Keratinocyte (primary cell): Measurements from ENCODE around the gene EPAS1. TPM values are rescaled to one million over a fixed set of nuclear protein-coding genes. Genes with fewer than 3 reads are reported as not detected.

ENCODE experiments used
- DNase-seq: peaks from one replicate; pipeline ENCODE4 v3.0.0-alpha.2; 2011; ENCODE audit warnings: low read depth, missing footprints, low spot score
- FAIRE-seq: peaks from 2 replicates; lab custom pipeline; 2011; peaks lifted over from hg19 to GRCh38; lab: Jason Lieb, UNC
- H2AFZ ChIP-seq: 2 replicates; pipeline ENCODE4 v1.6.0; 2012; ENCODE audit warnings: low read length, control low read depth, inconsistent platforms; ENCODE audit not compliant: control insufficient read depth
- H3K27ac ChIP-seq: 2 replicates; pipeline ENCODE4 v1.5.1; 2011; ENCODE audit warnings: low read length; ENCODE audit not compliant: control insufficient read depth, insufficient read depth
- H3K27me3 ChIP-seq: 3 replicates; pipeline ENCODE4 v1.6.0; 2011; ENCODE audit warnings: low read length; ENCODE audit not compliant: control insufficient read depth, insufficient read depth; ENCODE audit errors: extremely low read depth
- H3K36me3 ChIP-seq, 2 experiments: 2 replicates in 1 of 2; 3 replicates in 1 of 2; pipeline ENCODE4 v1.5.1; 2011; ENCODE audit warnings: low read length in 2 of 2, mild to moderate bottlenecking in 1 of 2; ENCODE audit not compliant: control insufficient read depth in 2 of 2, insufficient read depth in 2 of 2; ENCODE audit errors: extremely low read depth in 1 of 2
- H3K4me1 ChIP-seq: 3 replicates; pipeline ENCODE4 v1.5.1; 2011; ENCODE audit warnings: low read length; ENCODE audit not compliant: control insufficient read depth, insufficient read depth; ENCODE audit errors: extremely low read depth
- H3K4me2 ChIP-seq: 3 replicates; pipeline ENCODE4 v1.6.0; 2011; ENCODE audit warnings: low read depth, low read length; ENCODE audit not compliant: control insufficient read depth, insufficient read depth; ENCODE audit errors: extremely low read depth
- H3K4me3 ChIP-seq, 3 experiments: fragments of 200-600 bp in 1 of 3; sonication (generic) in 1 of 3; 2 replicates in 2 of 3; 3 replicates in 1 of 3; pipeline ENCODE4 v1.5.1; 2011 to 2016; ENCODE audit warnings: low read length in 3 of 3, mild to moderate bottlenecking in 3 of 3, control low read depth in 2 of 3, inconsistent platforms in 1 of 3, low read depth in 1 of 3, mixed read lengths in 1 of 3, mixed run types in 1 of 3, moderate library complexity in 1 of 3; ENCODE audit not compliant: control insufficient read depth in 2 of 3, insufficient read depth in 2 of 3; ENCODE audit errors: extremely low read depth in 1 of 3
- H3K79me2 ChIP-seq: 2 replicates; pipeline ENCODE4 v1.6.0; 2012; ENCODE audit warnings: low read length; ENCODE audit not compliant: control insufficient read depth, insufficient read depth
- H3K9ac ChIP-seq: 3 replicates; pipeline ENCODE4 v1.6.0; 2011; ENCODE audit warnings: low read length; ENCODE audit not compliant: control insufficient read depth, insufficient read depth; ENCODE audit errors: extremely low read depth
- H3K9me1 ChIP-seq: 3 replicates; pipeline ENCODE4 v1.6.0; 2011; ENCODE audit warnings: low read length; ENCODE audit not compliant: control insufficient read depth, insufficient read depth; ENCODE audit errors: extremely low read depth
- H3K9me3 ChIP-seq: 2 replicates; pipeline ENCODE4 v1.5.1; 2012; ENCODE audit warnings: low read depth, low read length; ENCODE audit not compliant: control insufficient read depth
- H4K20me1 ChIP-seq: 3 replicates; pipeline ENCODE4 v1.6.0; 2011; ENCODE audit warnings: low read length; ENCODE audit not compliant: control insufficient read depth, insufficient read depth; ENCODE audit errors: extremely low read depth
- EZH2 ChIP-seq: IDR thresholded peaks from one replicate; pipeline ENCODE4 v1.6.1; 2012; ENCODE audit warnings: inconsistent platforms, mild to moderate bottlenecking, low read length, moderate library complexity
- dilution Hi-C: fragments of 300-500 bp; cut with MboI; formaldehyde crosslinking; loops from one replicate; pipeline ENCODE4 v1.7.0; 2020; ENCODE audit warnings: low sequenced_read_pairs; ENCODE audit not compliant: extremely low pct_ligation_motif_present
- polyA plus RNA-seq, 5 experiments: library from polyadenylated mRNA; depleted of rRNA in 3 of 5; stranded (reverse) in 3 of 5; stranded (forward) in 1 of 5; unstranded in 1 of 5; fragments of >200 nt; gene quantifications; 1 replicate in 1 of 5; 2 replicates in 3 of 5; 3 replicates in 1 of 5; pipeline versions ENCODE4 v1.2.1 to v1.2.3, GENCODE V29; 2011 to 2012; ENCODE audit warnings: missing spikeins in 2 of 5, low read depth in 1 of 5, low replicate concordance in 1 of 5
- TF ChIP-seq, protein P1 (sequence below), 3 experiments: IDR thresholded peaks in 1 of 3; conservative IDR thresholded peaks in 1 of 3; optimal IDR thresholded peaks in 1 of 3; 2 replicates in 2 of 3; 3 replicates in 1 of 3; pipeline versions ENCODE3 to v1.5.1; 2011; ENCODE audit warnings: low read length in 3 of 3, mild to moderate bottlenecking in 3 of 3, moderate library complexity in 2 of 3, control low read depth in 1 of 3, inconsistent platforms in 1 of 3; ENCODE audit not compliant: insufficient read depth in 2 of 3; ENCODE audit errors: extremely low read depth in 1 of 3

The EPAS1 gene
- polyA plus RNA-seq, 1 donor (not counting 4 experiments of a cell fraction or from before 2014, with no cell fraction given) = 96.7 TPM

DNA sequence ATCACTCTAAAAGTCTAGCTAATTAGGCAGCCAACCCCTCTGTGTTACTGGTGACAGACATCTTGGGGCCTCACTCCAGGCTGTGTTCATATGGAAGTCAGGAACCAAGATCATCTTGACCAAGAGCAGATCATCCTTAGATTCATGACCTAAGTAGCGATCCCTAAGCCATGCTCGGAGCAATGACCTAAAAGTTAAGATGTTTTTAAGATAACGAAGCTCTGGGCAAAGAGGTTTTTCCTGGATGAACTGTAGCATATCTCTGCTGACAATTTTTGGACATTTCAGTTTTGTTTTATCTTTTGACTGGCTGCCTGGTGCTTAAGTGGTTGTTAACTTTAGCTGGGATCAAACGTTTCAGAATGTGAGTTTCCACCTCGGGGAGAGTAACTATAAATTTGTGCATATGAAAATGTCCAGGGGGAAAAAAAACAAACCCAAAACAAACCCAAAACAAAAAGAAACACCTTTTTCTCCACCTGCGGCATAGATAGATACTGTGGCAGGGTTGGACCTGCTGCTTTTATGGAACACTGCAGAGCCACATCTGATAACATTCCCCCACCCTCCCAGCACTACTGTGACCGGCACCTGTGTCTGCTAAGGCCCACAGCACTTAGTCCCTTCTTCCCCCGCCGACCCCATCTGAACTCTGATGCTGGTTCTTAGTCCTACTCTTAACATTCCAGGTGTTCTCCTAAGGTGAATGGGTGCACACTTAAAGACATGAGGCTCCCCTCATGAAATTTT is 45.5 kb downstream of the EPAS1 start:
- no peak overlapping the region for H2AFZ ChIP-seq
- no peak overlapping the region for H3K4me3 ChIP-seq
- H4K20me1 ChIP-seq = no peaks in the 10 kb centered on the region
- no peak for TF ChIP-seq EZH2
- TF ChIP-seq, protein P1, sequence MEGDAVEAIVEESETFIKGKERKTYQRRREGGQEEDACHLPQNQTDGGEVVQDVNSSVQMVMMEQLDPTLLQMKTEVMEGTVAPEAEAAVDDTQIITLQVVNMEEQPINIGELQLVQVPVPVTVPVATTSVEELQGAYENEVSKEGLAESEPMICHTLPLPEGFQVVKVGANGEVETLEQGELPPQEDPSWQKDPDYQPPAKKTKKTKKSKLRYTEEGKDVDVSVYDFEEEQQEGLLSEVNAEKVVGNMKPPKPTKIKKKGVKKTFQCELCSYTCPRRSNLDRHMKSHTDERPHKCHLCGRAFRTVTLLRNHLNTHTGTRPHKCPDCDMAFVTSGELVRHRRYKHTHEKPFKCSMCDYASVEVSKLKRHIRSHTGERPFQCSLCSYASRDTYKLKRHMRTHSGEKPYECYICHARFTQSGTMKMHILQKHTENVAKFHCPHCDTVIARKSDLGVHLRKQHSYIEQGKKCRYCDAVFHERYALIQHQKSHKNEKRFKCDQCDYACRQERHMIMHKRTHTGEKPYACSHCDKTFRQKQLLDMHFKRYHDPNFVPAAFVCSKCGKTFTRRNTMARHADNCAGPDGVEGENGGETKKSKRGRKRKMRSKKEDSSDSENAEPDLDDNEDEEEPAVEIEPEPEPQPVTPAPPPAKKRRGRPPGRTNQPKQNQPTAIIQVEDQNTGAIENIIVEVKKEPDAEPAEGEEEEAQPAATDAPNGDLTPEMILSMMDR (optimal IDR thresholded peaks at IDR 0.05 in 1 of 3, IDR thresholded peaks at IDR 0.05 in 1 of 3, conservative IDR thresholded peaks at IDR 0.05 in 1 of 3; ENCODE audit: extremely low read depth in 1 of 3, insufficient read depth in 2 of 3, low read length in 3 of 3) = no peak
- no peaks in the 10 kb centered on the region for H3K27me3 ChIP-seq
- H3K36me3 ChIP-seq = peaks cover 7 to 16% of the 10 kb centered on the region in 2 experiments
- peaks cover 65% of the 10 kb centered on the region for H3K79me2 ChIP-seq
- H3K9me1 ChIP-seq = no peaks in the 10 kb centered on the region
- dilution Hi-C loops = no loop called here
- H3K27ac ChIP-seq = no peak overlapping the region
- H3K9me3 ChIP-seq = no peaks in the 10 kb centered on the region
- H3K9ac ChIP-seq = no peak overlapping the region
- H3K4me2 ChIP-seq = no peak overlapping the region
- no peak for DNase-seq
- FAIRE-seq = no peak
- H3K4me1 ChIP-seq = peaks cover 7% of the 10 kb centered on the region

DNA sequence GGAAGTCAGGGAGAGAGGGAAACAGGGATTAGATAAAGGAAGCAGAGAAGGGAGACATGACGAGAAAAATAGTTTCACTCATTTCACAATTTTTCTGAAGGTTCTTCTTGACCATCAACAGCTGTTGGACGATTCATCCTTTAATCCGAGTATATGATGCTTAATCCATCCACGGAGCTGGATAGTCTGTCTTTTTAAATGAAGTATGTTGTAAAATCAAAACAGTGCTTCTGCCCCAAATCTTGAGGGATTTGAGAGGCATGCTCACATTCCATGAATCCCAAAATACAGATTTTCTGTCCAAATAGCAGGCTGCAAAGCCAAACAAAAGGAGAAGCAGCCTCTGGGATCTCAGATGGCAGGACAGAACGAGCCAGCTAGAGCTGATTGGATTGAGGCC is 47.5 kb downstream of the EPAS1 start:
- Histone ChIP-seq H3K79me2 (peaks cover 48% of the 10 kb centered on the region), H3K27me3 (no peaks in the 10 kb centered on the region), H2AFZ (no peak overlapping the region), H3K9ac (no peak overlapping the region), H3K9me3 (no peaks in the 10 kb centered on the region), H3K4me1 (no peaks in the 10 kb centered on the region), H3K9me1 (no peaks in the 10 kb centered on the region), H3K4me3 (no peak overlapping the region), H3K27ac (no peak overlapping the region), H4K20me1 (no peaks in the 10 kb centered on the region), H3K36me3 (peaks cover 18 to 30% of the 10 kb centered on the region in 2 experiments), H3K4me2 (no peak overlapping the region)
- dilution Hi-C loops = no loop called here
- no peak for FAIRE-seq
- TF ChIP-seq EZH2 = no peak
- TF ChIP-seq, protein P1 (optimal IDR thresholded peaks at IDR 0.05 in 1 of 3, IDR thresholded peaks at IDR 0.05 in 1 of 3, conservative IDR thresholded peaks at IDR 0.05 in 1 of 3; ENCODE audit: extremely low read depth in 1 of 3, insufficient read depth in 2 of 3, low read length in 3 of 3) = no peak
- no peak for DNase-seq
